ENCODE data around the gene SLC35C1.

The SLC35C1 gene

DNA sequence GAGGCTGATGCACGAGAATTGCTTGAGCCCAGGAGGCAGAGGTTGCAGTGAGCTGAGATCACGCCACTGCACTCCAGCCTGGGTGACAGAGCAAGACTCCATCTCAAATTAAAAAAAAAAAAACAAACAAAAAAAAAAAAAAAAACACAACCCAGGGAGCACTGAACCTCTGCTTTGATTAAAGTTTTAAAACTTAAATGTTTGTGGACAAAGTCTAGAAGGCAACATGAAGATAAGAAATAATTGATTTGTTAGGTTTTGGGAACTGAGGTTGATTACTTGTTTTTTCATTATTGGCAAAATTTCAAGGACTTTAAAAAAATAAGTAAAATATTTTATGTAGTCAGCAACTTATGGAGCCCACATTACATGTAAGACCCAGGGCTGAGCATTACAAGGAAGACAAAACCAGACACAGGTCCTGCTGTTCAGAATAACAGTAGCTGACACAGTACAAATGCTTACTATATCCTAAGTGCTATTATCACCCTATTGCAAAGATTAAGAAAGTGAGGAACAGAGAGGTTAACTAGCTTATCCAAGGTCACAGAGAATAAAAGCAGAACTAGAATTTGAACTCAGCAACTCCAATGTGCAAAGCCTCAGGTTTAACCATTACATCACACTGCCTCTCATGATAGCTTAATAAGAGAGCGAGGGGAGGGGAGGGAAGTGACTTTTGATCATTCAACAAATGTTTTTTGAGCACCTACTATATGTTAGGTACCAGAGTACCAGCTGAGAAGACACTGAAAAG is 40.1 kb downstream of the SLC35C1 start:
- TF ChIP-seq EZH2phosphoT487 (IDR thresholded peaks at IDR 0.05; ENCODE audit: low read length) (no peak), EZH2 (optimal IDR thresholded peaks at IDR 0.05; ENCODE audit: low read depth, low read length) (no peak)
- TF ChIP-seq, protein P1, sequence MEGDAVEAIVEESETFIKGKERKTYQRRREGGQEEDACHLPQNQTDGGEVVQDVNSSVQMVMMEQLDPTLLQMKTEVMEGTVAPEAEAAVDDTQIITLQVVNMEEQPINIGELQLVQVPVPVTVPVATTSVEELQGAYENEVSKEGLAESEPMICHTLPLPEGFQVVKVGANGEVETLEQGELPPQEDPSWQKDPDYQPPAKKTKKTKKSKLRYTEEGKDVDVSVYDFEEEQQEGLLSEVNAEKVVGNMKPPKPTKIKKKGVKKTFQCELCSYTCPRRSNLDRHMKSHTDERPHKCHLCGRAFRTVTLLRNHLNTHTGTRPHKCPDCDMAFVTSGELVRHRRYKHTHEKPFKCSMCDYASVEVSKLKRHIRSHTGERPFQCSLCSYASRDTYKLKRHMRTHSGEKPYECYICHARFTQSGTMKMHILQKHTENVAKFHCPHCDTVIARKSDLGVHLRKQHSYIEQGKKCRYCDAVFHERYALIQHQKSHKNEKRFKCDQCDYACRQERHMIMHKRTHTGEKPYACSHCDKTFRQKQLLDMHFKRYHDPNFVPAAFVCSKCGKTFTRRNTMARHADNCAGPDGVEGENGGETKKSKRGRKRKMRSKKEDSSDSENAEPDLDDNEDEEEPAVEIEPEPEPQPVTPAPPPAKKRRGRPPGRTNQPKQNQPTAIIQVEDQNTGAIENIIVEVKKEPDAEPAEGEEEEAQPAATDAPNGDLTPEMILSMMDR (IDR thresholded peaks at IDR 0.05; ENCODE audit: low read length) = no peak
- Histone ChIP-seq H3F3A (ENCODE audit: insufficient read depth, low read length) (0 out of 2 replicates have a peak, but pooled peaks cover 5% of the 10 kb centered on the region), H3K4me3 (ENCODE audit: low read length) (no peak overlapping the region), H3K9me3 (replicated peaks; ENCODE audit: insufficient read depth, low read length) (no peaks in the 10 kb centered on the region), H3K9me2 (replicated peaks; ENCODE audit: insufficient read depth, low read length) (no peaks in the 10 kb centered on the region), H4K20me1 (ENCODE audit: insufficient read depth, low read length) (no peaks in the 10 kb centered on the region), H3K27ac (ENCODE audit: low read length) (no peak overlapping the region), H3K9ac (ENCODE audit: low read length) (no peak overlapping the region), H3K36me3 (replicated peaks; ENCODE audit: insufficient read depth, low read length) (no peaks in the 10 kb centered on the region), H3K4me1 (ENCODE audit: low read length) (peaks cover 24% of the 10 kb centered on the region), H3K79me2 (ENCODE audit: low read length) (peaks cover 27% of the 10 kb centered on the region), H3K27me3 (replicated peaks; ENCODE audit: insufficient read depth, low read length) (no peaks in the 10 kb centered on the region), H2AFZ (ENCODE audit: low read length) (no peak overlapping the region), H3K4me2 (ENCODE audit: low read depth, low read length) (no peak overlapping the region)
- DNase-seq = no peak

- Histone ChIP-seq H3K4me1 (ENCODE audit: low read length) (peaks cover 35% of the 10 kb centered on the region), H4K20me1 (ENCODE audit: insufficient read depth, low read length) (no peaks in the 10 kb centered on the region), H3F3A (ENCODE audit: insufficient read depth, low read length) (0 out of 2 replicates have a peak, but pooled peaks cover 5% of the 10 kb centered on the region), H3K36me3 (replicated peaks; ENCODE audit: insufficient read depth, low read length) (no peaks in the 10 kb centered on the region), H3K9me2 (replicated peaks; ENCODE audit: insufficient read depth, low read length) (no peaks in the 10 kb centered on the region), H3K4me3 (ENCODE audit: low read length) (0 out of 2 replicates have a peak overlapping the region, but pooled peaks have one; percentile 45), H3K9ac (ENCODE audit: low read length) (peak overlapping the region; percentile 23; the same call in 1 of the 2 replicates), H3K9me3 (replicated peaks; ENCODE audit: insufficient read depth, low read length) (no peaks in the 10 kb centered on the region), H2AFZ (ENCODE audit: low read length) (peak overlapping the region; percentile 66; the same call in 1 of the 2 replicates), H3K79me2 (ENCODE audit: low read length) (peaks cover 39% of the 10 kb centered on the region), H3K4me2 (ENCODE audit: low read depth, low read length) (peak overlapping the region; percentile 72), H3K27ac (ENCODE audit: low read length) (no peak overlapping the region), H3K27me3 (replicated peaks; ENCODE audit: insufficient read depth, low read length) (no peaks in the 10 kb centered on the region)
- DNase-seq = no peak
- TF ChIP-seq EZH2phosphoT487 (IDR thresholded peaks at IDR 0.05; ENCODE audit: low read length) (no peak), EZH2 (optimal IDR thresholded peaks at IDR 0.05; ENCODE audit: low read depth, low read length) (no peak)
- TF ChIP-seq, protein P1 (IDR thresholded peaks at IDR 0.05; ENCODE audit: low read length) = no peak
Measured at GRCh38 chr11:45846174-45846675, 41.3 kb downstream of the SLC35C1 start.

DNA sequence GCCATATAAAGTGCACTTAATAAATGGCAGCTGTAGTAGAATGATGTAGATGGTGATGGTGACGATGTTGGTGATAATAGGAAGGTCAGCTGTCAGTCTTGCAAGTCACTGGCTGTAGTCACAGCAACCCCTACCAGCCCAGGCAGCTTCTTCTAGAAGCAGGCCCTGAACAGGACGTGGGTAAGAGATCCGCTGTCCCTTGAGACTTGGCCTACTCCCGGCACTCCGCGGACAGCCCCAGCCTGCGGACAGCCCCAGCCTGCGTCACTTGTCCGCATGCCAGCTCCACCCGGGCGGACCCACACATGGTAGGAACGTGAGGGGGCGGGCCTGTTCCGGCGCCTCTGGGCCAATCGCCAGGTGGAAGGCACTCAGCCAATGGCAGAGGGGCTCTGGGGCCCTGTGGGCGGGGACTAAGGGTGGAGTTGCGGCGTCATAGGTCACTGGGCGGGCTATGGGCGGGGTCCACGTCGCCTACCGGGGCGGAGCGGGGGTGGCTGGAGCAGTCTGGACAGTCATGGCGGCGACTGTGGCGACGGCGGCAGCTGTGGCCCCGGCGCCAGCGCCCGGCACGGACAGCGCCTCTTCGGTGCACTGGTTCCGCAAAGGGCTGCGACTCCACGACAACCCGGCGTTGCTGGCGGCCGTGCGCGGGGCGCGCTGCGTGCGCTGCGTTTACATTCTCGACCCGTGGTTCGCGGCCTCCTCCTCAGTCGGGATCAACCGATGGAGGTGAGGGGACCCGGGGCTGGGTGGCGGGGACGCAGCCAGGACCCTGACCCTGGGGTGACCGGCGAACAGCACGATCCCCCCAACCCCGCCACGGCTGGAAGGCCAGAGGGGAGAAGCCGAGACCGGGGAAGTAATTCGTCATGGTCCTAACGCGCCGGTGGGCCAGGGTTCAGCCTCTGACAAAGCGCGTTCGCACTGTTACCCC is 42.3 kb downstream of the SLC35C1 start, which contains the start of gene CRY2:
Gene CRY2 (plus strand): TSS at position 502 of the 937 bp plus-strand sequence. CDS start 16 bp downstream, at position 518.
- Histone ChIP-seq H3K27ac (ENCODE audit: low read length) (peak within 1 kb of the TSS; percentile 58; the same call in 1 of the 2 replicates), H4K20me1 (ENCODE audit: insufficient read depth, low read length) (no peaks in the 10 kb centered on the region), H3F3A (ENCODE audit: insufficient read depth, low read length) (peaks cover 12% of the 10 kb centered on the region), H3K4me2 (ENCODE audit: low read depth, low read length) (peak within 1 kb of the TSS; percentile 91), H3K79me2 (ENCODE audit: low read length) (peaks cover 40% of the 10 kb centered on the region), H3K9me3 (replicated peaks; ENCODE audit: insufficient read depth, low read length) (no peaks in the 10 kb centered on the region), H3K4me1 (ENCODE audit: low read length) (peaks cover 43% of the 10 kb centered on the region), H3K36me3 (replicated peaks; ENCODE audit: insufficient read depth, low read length) (no peaks in the 10 kb centered on the region), H3K9me2 (replicated peaks; ENCODE audit: insufficient read depth, low read length) (no peaks in the 10 kb centered on the region), H3K4me3 (ENCODE audit: low read length) (peak within 1 kb of the TSS; percentile 97), H3K9ac (ENCODE audit: low read length) (peak within 1 kb of the TSS; percentile 95), H2AFZ (ENCODE audit: low read length) (peak within 1 kb of the TSS; percentile 81), H3K27me3 (replicated peaks; ENCODE audit: insufficient read depth, low read length) (no peaks in the 10 kb centered on the region)
- DNase-seq = peak; percentile 98
- no peak for TF ChIP-seq EZH2 (optimal IDR thresholded peaks at IDR 0.05; ENCODE audit: low read depth, low read length)

All from MM.1S (cell line).